ENCODE measurements around the gene CALHM5.

CALHM5 gene

GRCh38 chr6:116475141-116475540 lies 36.3 kb upstream of the CALHM5 start (continued):
- no peak for TF ChIP-seq CREB5 (CRISPR knock-in tag; IDR thresholded peaks at IDR 0.05; ENCODE audit: low read depth)
- TF ChIP-seq ESRRG (CRISPR knock-in tag; IDR thresholded peaks at IDR 0.05): no peak
- TF ChIP-seq ZFP3 (CRISPR knock-in tag; IDR thresholded peaks at IDR 0.05): no peak
- no peak for TF ChIP-seq CSRNP3 (CRISPR knock-in tag; IDR thresholded peaks at IDR 0.05)

- TF ChIP-seq BACH2 (CRISPR knock-in tag; IDR thresholded peaks at IDR 0.05; ENCODE audit: borderline replicate concordance) (no peak), RARB (CRISPR knock-in tag; IDR thresholded peaks at IDR 0.05) (no peak), ARNTL (CRISPR knock-in tag; IDR thresholded peaks at IDR 0.05; ENCODE audit: borderline replicate concordance, low read depth) (no peak), ISL1 (CRISPR knock-in tag; IDR thresholded peaks at IDR 0.05) (no peak), ZNF8 (CRISPR knock-in tag; IDR thresholded peaks at IDR 0.05) (no peak), CSDC2 (CRISPR knock-in tag; IDR thresholded peaks at IDR 0.05) (no peak), GLIS3 (CRISPR knock-in tag; IDR thresholded peaks at IDR 0.05) (no peak), OSR1 (CRISPR knock-in tag; IDR thresholded peaks at IDR 0.05) (no peak)
- no peak for ATAC-seq
These were observed 35.3 kb upstream of the CALHM5 start for GRCh38 chr6:116476002-116476678.

- ATAC-seq: no peak
These were observed 28.7 kb upstream of the CALHM5 start for GRCh38 chr6:116482780-116483179.

More at GRCh38 chr6:116482780-116483179, 28.7 kb upstream of the CALHM5 start:
- no peak for TF ChIP-seq ZFP3 (CRISPR knock-in tag; IDR thresholded peaks at IDR 0.05)
- no peak for TF ChIP-seq ZNF70 (CRISPR knock-in tag; IDR thresholded peaks at IDR 0.05)
- no peak for TF ChIP-seq CSRNP3 (CRISPR knock-in tag; IDR thresholded peaks at IDR 0.05)
- TF ChIP-seq ZNF565 (CRISPR knock-in tag; conservative IDR thresholded peaks at IDR 0.05; ENCODE audit: low read depth): no peak
- no peak for TF ChIP-seq TCF4 (CRISPR knock-in tag; IDR thresholded peaks at IDR 0.05; ENCODE audit: borderline replicate concordance)
- TF ChIP-seq TSHZ2 (CRISPR knock-in tag; IDR thresholded peaks at IDR 0.05): no peak
- TF ChIP-seq RARB (CRISPR knock-in tag; IDR thresholded peaks at IDR 0.05): no peak
- TF ChIP-seq PPARA (CRISPR knock-in tag; IDR thresholded peaks at IDR 0.05; ENCODE audit: borderline replicate concordance): no peak
- TF ChIP-seq POU6F1 (CRISPR knock-in tag; IDR thresholded peaks at IDR 0.05; ENCODE audit: borderline replicate concordance, low read depth): no peak
- no peak for TF ChIP-seq ZFP30 (CRISPR knock-in tag; IDR thresholded peaks at IDR 0.05)
- TF ChIP-seq ZNF8 (CRISPR knock-in tag; IDR thresholded peaks at IDR 0.05): no peak
- TF ChIP-seq CREB5 (CRISPR knock-in tag; IDR thresholded peaks at IDR 0.05; ENCODE audit: low read depth): no peak
- TF ChIP-seq ZC3H10 (CRISPR knock-in tag; IDR thresholded peaks at IDR 0.05): no peak
- no peak for TF ChIP-seq PATZ1 (CRISPR knock-in tag; IDR thresholded peaks at IDR 0.05; ENCODE audit: borderline replicate concordance)
- TF ChIP-seq ISL1 (CRISPR knock-in tag; IDR thresholded peaks at IDR 0.05): no peak

All from SK-N-SH treated with all-trans-retinoic acid at 6 μM for 48 hours (cell line).